Measurements from ENCODE around the gene GPBAR1.

DNA sequence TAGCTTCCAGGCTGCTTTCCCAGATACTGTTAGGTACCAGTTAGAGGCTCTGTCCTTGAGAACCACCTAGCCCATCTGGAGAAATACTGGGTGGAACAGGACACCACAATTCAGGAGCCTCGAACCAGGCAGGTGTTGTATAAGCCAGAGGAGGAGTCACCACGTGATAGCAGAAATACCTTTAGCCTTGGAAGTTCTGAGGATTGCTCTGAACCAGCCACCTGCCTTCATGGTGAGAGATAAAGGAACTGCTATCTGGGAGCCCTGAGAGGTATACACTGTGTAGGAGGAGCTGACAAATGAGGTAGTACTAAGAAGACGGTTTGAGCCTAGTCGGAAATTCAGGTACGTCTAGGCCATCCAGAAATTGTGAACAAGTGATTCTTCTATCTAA, 7.6 kb upstream of the GPBAR1 start:
- TF ChIP-seq, protein P1, sequence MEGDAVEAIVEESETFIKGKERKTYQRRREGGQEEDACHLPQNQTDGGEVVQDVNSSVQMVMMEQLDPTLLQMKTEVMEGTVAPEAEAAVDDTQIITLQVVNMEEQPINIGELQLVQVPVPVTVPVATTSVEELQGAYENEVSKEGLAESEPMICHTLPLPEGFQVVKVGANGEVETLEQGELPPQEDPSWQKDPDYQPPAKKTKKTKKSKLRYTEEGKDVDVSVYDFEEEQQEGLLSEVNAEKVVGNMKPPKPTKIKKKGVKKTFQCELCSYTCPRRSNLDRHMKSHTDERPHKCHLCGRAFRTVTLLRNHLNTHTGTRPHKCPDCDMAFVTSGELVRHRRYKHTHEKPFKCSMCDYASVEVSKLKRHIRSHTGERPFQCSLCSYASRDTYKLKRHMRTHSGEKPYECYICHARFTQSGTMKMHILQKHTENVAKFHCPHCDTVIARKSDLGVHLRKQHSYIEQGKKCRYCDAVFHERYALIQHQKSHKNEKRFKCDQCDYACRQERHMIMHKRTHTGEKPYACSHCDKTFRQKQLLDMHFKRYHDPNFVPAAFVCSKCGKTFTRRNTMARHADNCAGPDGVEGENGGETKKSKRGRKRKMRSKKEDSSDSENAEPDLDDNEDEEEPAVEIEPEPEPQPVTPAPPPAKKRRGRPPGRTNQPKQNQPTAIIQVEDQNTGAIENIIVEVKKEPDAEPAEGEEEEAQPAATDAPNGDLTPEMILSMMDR (IDR thresholded peaks at IDR 0.05) = no peak
- TF ChIP-seq POLR2A (IDR thresholded peaks at IDR 0.05) (no peak), EP300 (IDR thresholded peaks at IDR 0.05) (no peak)
